K562 (cell line): Measurements from ENCODE around the gene DISC1. TPM values are rescaled to one million over a fixed set of nuclear protein-coding genes. Genes with fewer than 3 reads are reported as not detected.

ENCODE experiments used
- CREB3 ChIP-seq: fragments of 450-650 bp; conservative IDR thresholded peaks from 2 replicates; pipeline ENCODE4 v1.6.1; 2016; ENCODE audit warnings: missing genetic modification characterization, low read depth, mild to moderate bottlenecking, missing compliant biosample characterization, moderate library complexity
- DDX20 ChIP-seq: fragments of 450-650 bp; IDR thresholded peaks from 2 replicates; pipeline ENCODE4 v1.6.1; 2016; ENCODE audit warnings: missing genetic modification characterization, low read depth, mild to moderate bottlenecking, missing compliant biosample characterization, moderate library complexity
- E2F5 ChIP-seq: sonication (generic); formaldehyde crosslinking; IDR thresholded peaks from 2 replicates; pipeline ENCODE4 v1.8.0; 2022; ENCODE audit warnings: mild to moderate bottlenecking, missing genetic modification reagents
- EP300 ChIP-seq: IDR thresholded peaks from 2 replicates; pipeline ENCODE4 v1.6.1; 2012; ENCODE audit warnings: low read length, improper control_type of control experiment
- MNT ChIP-seq, 2 experiments: fragments of 450-650 bp; conservative IDR thresholded peaks; 2 replicates each; pipeline ENCODE4 v1.6.1; 2017; ENCODE audit warnings: mild to moderate bottlenecking in 2 of 2, moderate library complexity in 2 of 2
- NFE2L1 ChIP-seq: fragments of 450-650 bp; IDR thresholded peaks from 2 replicates; pipeline ENCODE4 v1.6.1; 2016; ENCODE audit warnings: missing genetic modification characterization, low read depth, mild to moderate bottlenecking, missing compliant biosample characterization, moderate library complexity, borderline replicate concordance
- RERE ChIP-seq: sonication (generic); formaldehyde crosslinking; IDR thresholded peaks from 2 replicates; pipeline ENCODE4 v1.8.0; 2023; ENCODE audit warnings: missing genetic modification reagents, mild to moderate bottlenecking, borderline replicate concordance
- SOX6 ChIP-seq: fragments of 450-650 bp; IDR thresholded peaks from 2 replicates; pipeline ENCODE4 v1.6.1; 2014; ENCODE audit warnings: mild to moderate bottlenecking
- TCF3 ChIP-seq: sonication (generic); formaldehyde crosslinking; IDR thresholded peaks from 2 replicates; pipeline ENCODE4 v1.4.0; 2020; ENCODE audit warnings: mild to moderate bottlenecking, missing genetic modification reagents
- TEAD4 ChIP-seq, 2 experiments: sonication (generic) in 1 of 2; formaldehyde crosslinking in 1 of 2; IDR thresholded peaks; 2 replicates each; pipeline versions ENCODE4 v1.6.1 to v1.8.0; 2012 to 2022; ENCODE audit warnings: borderline replicate concordance in 1 of 2, inconsistent platforms in 1 of 2, low read length in 1 of 2, mild to moderate bottlenecking in 1 of 2, missing genetic modification reagents in 1 of 2
- ZNF41 ChIP-seq: fragments of 250-450 bp; sonication (Bioruptor Pico); conservative IDR thresholded peaks from 2 replicates; pipeline ENCODE4 v1.4.0; 2020; ENCODE audit warnings: mild to moderate bottlenecking
- polyA plus RNA-seq, 8 experiments: library from polyadenylated mRNA; depleted of rRNA in 4 of 8; stranded (reverse) in 5 of 8; unstranded in 3 of 8; fragments of >200 nt; fragmentation: Nextera tagmentation in 2 of 8; fragmentation: Illumina TruSeq in 1 of 8; extraction: Ambion mirVana in 2 of 8; extraction: Trizol in 1 of 8; gene quantifications; 2 replicates each; pipeline versions ENCODE4 v1.2.1 to v1.2.3, GENCODE V29; 2011 to 2014; ENCODE audit warnings: inconsistent platforms in 1 of 8, missing spikeins in 1 of 8
- total RNA-seq, 7 experiments: library from RNA; depleted of rRNA in 6 of 7; stranded (reverse); fragments of >200 nt in 6 of 7; fragmentation: Illumina TruSeq in 2 of 7; extraction: Trizol in 2 of 7; gene quantifications; 2 replicates each; pipeline versions ENCODE4 v1.2.1 to v1.2.3, GENCODE V29; 2011 to 2021; ENCODE audit warnings: low replicate concordance in 1 of 7

DISC1 gene
- total and polyA plus RNA-seq, 9 of the 15 experiments (the other 6 are each of a cell fraction or from before 2014, with no cell fraction given) = 0.01 to 0.11 (median 0.08) TPM; not detected in 1

- no peak for TF ChIP-seq MNT (conservative IDR thresholded peaks at IDR 0.05)
- no peak for TF ChIP-seq SOX6
- TF ChIP-seq TCF3 = no peak
- TF ChIP-seq DDX20 = no peak
- no peak for TF ChIP-seq EP300
- TF ChIP-seq TEAD4 (IDR thresholded peaks at IDR 0.05; ENCODE audit: low read length) = no peak
- TF ChIP-seq TEAD4 (CRISPR knock-in tag; IDR thresholded peaks at IDR 0.05; ENCODE audit: borderline replicate concordance) = no peak
- TF ChIP-seq NFE2L1 = no peak
- TF ChIP-seq ZNF41 = no peak
- TF ChIP-seq RERE (CRISPR knock-in tag) = no peak
- TF ChIP-seq E2F5 (CRISPR knock-in tag) = no peak
- no peak for TF ChIP-seq CREB3 (tag)
Observed at GRCh38 chr1:231949277-231950091, 322.9 kb downstream of the DISC1 start (continued).
